Fibroblast of peridontal ligament (primary cell): ENCODE results near the gene CT45A8.
"Not testable (repeated sequence)": the region's sequence is repeated elsewhere in the genome, so short reads cannot be mapped to it uniquely, and the experiment has no call there.

Source experiments
- DNase-seq: peaks from one replicate; pipeline ENCODE4 v3.0.0-alpha.2; 2010; ENCODE audit errors: extremely low read depth

CT45A8 gene, protein sequence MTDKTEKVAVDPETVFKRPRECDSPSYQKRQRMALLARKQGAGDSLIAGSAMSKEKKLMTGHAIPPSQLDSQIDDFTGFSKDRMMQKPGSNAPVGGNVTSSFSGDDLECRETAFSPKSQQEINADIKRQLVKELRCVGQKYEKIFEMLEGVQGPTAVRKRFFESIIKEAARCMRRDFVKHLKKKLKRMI

DNA sequence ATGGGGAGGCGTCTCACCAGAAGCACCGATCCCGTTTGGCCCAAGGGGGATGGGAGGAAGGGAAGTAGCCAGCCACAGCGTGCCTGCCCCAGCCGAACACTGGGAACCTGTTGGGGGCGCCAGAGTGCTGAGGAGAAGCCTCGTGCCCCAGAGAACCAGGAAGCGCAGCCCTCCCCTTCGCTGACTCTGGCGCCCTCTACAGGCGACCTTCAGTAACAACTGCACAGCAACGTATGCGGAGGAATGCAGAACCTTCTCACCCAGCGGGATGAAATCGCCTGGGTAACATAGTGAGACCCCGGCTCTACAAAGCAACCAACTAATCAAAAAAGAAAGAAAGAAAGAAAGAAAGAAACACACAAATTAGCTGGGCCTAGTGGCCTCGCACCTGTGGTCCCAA, at the start of gene CT45A8:
CT45A8 (minus strand) TSS at position 101 of the 400 bp plus-strand sequence. CDS start 3,755 bp downstream, outside the sequence.
- DNase-seq, result not testable (repeated sequence)

DNA sequence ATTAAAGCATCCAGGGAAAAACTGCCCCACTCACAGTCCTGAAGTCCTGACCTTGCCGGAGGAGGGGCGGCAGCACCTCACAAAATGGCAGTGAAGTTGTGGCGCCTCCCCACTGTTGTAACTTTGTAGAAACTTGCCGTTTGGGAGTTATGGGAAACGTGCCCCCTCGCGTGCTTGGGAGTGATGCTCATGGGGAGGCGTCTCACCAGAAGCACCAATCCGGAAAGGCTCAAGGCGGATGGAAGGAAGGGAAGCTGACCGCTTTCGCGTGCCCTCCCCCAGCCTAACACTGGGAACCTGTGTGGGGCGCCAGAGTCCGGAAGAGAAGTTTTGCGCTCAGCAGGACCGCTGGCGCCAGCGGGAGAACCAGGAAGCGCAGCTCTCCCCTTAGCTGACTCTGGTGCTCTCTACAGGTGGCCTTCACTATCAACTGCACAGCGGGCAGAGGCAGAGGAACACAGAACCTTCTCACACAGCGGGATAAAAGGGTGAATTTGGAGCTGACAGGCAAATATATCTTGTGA, 39.0 kb upstream of the CT45A8 start, which contains the start of the genes CT45A10 and SAGE1:
CT45A10 (minus strand) TSS at position 151 of the 524 bp plus-strand sequence. CDS start 8,100 bp downstream, outside the sequence.
SAGE1 (plus strand) TSS at position 423 of the 524 bp plus-strand sequence. CDS start 2,527 bp downstream, outside the sequence.
- DNase-seq, result no peak

DNA sequence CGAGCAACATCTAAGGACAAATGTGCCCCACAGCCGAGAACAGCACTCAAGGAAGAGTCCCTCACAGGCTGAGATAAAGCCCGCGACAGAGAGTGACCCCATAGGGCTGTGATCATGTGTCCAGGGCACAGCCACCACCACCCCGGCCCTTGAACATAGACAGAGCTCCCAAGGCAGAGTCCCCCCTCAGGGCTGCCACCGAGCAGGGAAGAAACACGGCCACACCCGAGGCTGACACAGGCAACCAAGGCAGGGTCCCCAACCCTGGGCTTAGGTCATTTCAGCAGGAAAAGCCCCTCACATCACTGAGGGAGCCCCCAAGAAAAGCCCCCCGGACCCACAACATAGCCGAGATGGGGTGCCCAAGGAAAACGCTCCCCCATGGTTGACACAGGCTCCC, 38.4 kb upstream of the CT45A8 start:
- DNase-seq, result no peak

DNA sequence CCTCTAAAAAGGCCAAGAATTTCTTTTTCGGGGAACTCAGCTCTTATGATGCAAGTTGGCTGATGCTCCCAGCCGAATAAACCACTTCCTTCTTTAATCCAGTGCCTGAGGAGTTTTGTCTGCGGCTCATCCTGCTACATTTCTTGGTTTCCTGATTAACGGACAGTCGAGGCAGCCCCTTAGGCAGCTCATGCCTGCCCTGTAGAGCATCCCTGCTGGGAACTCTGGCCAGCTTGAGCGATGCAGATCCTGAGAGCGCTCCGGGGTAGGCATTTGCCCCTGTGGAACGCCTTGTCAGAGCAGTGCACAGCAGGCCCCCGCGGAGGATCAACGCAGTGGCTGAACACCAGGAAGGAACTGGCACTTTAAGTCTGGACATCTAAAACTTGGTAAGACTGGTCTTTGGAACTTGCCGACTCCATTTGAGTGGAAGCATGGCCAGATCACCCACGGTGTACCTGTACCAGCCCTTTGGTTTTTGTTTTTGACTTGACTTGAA, 35.8 kb upstream of the CT45A8 start:
- no peak for DNase-seq

DNA sequence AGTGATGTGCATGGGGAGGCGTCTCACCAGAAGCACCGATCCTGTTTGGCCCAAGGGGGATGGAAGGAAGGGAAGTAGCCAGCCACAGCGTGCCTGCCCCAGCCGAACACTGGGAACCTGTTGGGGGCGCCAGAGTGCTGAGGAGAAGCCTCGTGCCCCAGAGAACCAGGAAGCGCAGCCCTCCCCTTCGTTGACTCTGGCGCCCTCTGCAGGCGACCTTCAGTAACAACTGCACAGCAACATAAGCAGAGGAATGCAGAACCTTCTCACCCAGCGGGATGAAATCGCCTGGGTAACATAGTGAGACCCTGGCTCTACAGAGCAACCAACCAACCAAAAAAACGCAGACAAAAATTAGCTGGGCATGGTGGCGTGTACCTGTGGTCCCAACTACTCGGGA, 34.6 kb upstream of the CT45A8 start:
- DNase-seq, result not testable (repeated sequence)

DNA sequence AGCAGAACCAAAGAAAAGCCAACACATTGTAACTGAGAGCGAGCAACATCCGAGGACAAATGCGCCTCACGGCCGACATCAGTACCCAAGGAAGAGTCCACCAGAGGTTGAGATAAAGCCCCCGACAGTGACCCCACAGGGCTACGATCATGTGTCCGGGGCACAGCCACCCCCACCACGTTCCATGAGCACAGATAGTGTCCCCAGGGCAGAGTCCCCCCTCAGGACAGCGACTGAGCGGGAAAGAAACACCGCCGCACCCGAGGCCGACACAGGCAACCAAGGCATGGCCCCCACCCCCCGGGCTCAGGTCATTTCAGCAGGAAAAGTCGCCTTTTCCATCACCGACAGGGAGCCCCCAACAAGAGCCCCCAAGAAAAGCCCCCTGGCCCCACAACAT, 33.9 kb upstream of the CT45A8 start:
- DNase-seq, result not testable (repeated sequence)

DNA sequence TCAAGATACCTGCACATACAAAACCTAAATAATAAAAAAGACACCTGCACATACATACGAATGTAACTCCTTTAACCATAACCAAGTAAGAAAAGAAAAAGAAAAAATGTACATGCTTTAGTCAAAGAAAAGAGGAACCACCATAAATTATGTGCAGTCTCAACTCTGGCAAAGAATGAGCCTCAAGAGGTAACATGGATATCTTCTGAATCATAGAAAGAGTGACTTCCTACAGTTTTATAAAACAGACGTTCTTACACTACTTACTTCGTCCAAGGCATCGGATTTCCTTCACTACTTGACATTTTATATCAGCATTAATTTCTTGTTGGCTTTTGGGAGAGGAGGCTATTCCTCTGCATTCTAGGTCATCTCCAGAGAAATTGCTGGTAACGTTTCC, 28.4 kb upstream of the CT45A8 start:
- DNase-seq, result not testable (repeated sequence)

DNA sequence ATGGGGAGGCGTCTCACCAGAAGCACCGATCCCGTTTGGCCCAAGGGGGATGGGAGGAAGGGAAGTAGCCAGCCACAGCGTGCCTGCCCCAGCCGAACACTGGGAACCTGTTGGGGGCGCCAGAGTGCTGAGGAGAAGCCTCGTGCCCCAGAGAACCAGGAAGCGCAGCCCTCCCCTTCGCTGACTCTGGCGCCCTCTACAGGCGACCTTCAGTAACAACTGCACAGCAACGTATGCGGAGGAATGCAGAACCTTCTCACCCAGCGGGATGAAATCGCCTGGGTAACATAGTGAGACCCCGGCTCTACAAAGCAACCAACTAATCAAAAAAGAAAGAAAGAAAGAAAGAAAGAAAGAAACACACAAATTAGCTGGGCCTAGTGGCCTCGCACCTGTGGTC, 17.4 kb upstream of the CT45A8 start, which contains the start of gene CT45A9:
CT45A9 (minus strand) TSS at position 101 of the 400 bp plus-strand sequence. CDS start 3,751 bp downstream, outside the sequence.
- DNase-seq, result not testable (repeated sequence)

DNA sequence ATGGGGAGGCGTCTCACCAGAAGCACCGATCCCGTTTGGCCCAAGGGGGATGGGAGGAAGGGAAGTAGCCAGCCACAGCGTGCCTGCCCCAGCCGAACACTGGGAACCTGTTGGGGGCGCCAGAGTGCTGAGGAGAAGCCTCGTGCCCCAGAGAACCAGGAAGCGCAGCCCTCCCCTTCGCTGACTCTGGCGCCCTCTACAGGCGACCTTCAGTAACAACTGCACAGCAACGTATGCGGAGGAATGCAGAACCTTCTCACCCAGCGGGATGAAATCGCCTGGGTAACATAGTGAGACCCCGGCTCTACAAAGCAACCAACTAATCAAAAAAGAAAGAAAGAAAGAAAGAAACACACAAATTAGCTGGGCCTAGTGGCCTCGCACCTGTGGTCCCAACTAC, 17.2 kb downstream of the CT45A8 start, which contains the start of gene CT45A7:
CT45A7 (minus strand) TSS at position 101 of the 400 bp plus-strand sequence. CDS start 3,747 bp downstream, outside the sequence.
- not testable (repeated sequence) for DNase-seq

DNA sequence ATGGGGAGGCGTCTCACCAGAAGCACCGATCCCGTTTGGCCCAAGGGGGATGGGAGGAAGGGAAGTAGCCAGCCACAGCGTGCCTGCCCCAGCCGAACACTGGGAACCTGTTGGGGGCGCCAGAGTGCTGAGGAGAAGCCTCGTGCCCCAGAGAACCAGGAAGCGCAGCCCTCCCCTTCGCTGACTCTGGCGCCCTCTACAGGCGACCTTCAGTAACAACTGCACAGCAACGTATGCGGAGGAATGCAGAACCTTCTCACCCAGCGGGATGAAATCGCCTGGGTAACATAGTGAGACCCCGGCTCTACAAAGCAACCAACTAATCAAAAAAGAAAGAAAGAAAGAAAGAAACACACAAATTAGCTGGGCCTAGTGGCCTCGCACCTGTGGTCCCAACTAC, 34.4 kb downstream of the CT45A8 start, which contains the start of gene CT45A2:
CT45A2 (minus strand) TSS at position 101 of the 400 bp plus-strand sequence. CDS start 3,747 bp downstream, outside the sequence.
- not testable (repeated sequence) for DNase-seq

DNA sequence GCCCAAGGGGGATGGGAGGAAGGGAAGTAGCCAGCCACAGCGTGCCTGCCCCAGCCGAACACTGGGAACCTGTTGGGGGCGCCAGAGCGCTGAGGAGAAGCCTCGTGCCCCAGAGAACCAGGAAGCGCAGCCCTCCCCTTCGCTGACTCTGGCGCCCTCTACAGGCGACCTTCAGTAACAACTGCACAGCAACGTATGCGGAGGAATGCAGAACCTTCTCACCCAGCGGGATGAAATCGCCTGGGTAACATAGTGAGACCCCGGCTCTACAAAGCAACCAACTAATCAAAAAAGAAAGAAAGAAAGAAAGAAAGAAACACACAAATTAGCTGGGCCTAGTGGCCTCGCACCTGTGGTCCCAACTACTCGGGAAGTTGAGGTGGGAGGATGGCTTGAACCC, 51.7 kb downstream of the CT45A8 start, which contains the start of gene CT45A6:
CT45A6 (minus strand) TSS at position 101 of the 400 bp plus-strand sequence. CDS start 3,794 bp downstream, outside the sequence.
- DNase-seq, result not testable (repeated sequence)
